Cardiac muscle cell (in vitro differentiated cells and primary cell): ENCODE data around the gene SEZ6L2. TPM values are rescaled to one million over a fixed set of nuclear protein-coding genes. Genes with fewer than 3 reads are reported as not detected.
A peak's percentile ranks its signal among the peaks of the same experiment; 100 is the strongest.
"Not testable (repeated sequence)": the region's sequence is repeated elsewhere in the genome, so short reads cannot be mapped to it uniquely, and the experiment has no call there.

Experiments
- DNase-seq, 2 donors: peaks; one replicate each; pipeline versions ENCODE4 v3.0.0 to v3.0.0-alpha.2; 2010 to 2017; ENCODE audit warnings: low read depth in 1 of 2, low spot score in 1 of 2
- H3K27ac ChIP-seq: fragments of 200-600 bp; sonication (generic); 2 replicates; pipeline ENCODE4 v1.5.1; 2016
- H3K27me3 ChIP-seq: fragments of 200-600 bp; sonication (generic); 2 replicates; pipeline ENCODE4 v1.6.0; 2016; ENCODE audit warnings: control low read depth
- H3K36me3 ChIP-seq: fragments of 200-600 bp; sonication (generic); 2 replicates; pipeline ENCODE4 v1.5.1; 2016; ENCODE audit warnings: control low read depth
- H3K4me1 ChIP-seq: fragments of 200-600 bp; sonication (generic); 2 replicates; pipeline ENCODE4 v1.8.1; 2017; ENCODE audit warnings: low read depth, mild to moderate bottlenecking, mixed run types
- H3K4me3 ChIP-seq: fragments of 200-600 bp; sonication (generic); 2 replicates; pipeline ENCODE4 v1.5.1; 2016; ENCODE audit warnings: mild to moderate bottlenecking
- H3K9me3 ChIP-seq: fragments of 200-600 bp; sonication (generic); 2 replicates; pipeline ENCODE4 v1.5.1; 2017; ENCODE audit warnings: low read depth, mild to moderate bottlenecking, control low read depth
- polyA plus RNA-seq: library from polyadenylated mRNA; unstranded; fragments of >200 nt; fragmentation: Nextera tagmentation; extraction: Ambion mirVana; gene quantifications from 2 replicates; pipeline ENCODE4 v1.2.1, GENCODE V29; 2016
- total RNA-seq: library from RNA; depleted of rRNA; stranded (reverse); fragments of >200 nt; gene quantifications from 2 replicates; pipeline ENCODE4 v1.2.3, GENCODE V29; 2016
- TF ChIP-seq, protein P1 (sequence below): IDR thresholded peaks from 2 replicates; pipeline ENCODE4 v1.5.1; 2012; ENCODE audit warnings: low read depth, mild to moderate bottlenecking, low read length

The SEZ6L2 gene
- total and polyA plus RNA-seq, 2 experiments from 2014 or later = 5.8 to 21.1 TPM

- no peak overlapping the region for H3K4me3 ChIP-seq
- no peak for DNase-seq
These were observed 14.2 kb upstream of the SEZ6L2 start for GRCh38 chr16:29913514-29913913.

DNA sequence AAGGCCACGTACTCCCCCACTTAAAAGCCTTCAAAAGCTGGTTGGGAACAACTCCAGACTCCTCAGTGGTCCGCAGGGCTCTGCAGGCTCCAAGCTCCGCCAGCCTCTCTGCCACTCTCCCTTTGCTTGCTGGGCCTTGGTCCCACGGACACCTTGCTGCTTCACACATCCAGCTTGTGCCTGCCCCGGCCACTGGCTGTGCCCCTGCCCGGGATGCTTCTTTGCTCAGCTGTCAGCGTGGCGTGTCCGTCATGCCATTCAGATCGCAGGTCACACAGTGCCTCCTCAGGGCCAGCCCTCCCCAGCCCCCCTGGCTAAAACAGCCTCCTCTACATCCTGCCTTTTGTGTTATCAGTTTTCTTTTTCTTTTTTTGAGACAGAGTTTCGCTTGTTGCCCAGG is 12.7 kb upstream of the SEZ6L2 start:
- Histone ChIP-seq H3K9me3 (no peaks in the 10 kb centered on the region), H3K4me1 (no peaks in the 10 kb centered on the region), H3K4me3 (no peak overlapping the region), H3K27ac (no peak overlapping the region), H3K36me3 (no peaks in the 10 kb centered on the region), H3K27me3 (no peaks in the 10 kb centered on the region)
- DNase-seq = no peak
- TF ChIP-seq, protein P1, sequence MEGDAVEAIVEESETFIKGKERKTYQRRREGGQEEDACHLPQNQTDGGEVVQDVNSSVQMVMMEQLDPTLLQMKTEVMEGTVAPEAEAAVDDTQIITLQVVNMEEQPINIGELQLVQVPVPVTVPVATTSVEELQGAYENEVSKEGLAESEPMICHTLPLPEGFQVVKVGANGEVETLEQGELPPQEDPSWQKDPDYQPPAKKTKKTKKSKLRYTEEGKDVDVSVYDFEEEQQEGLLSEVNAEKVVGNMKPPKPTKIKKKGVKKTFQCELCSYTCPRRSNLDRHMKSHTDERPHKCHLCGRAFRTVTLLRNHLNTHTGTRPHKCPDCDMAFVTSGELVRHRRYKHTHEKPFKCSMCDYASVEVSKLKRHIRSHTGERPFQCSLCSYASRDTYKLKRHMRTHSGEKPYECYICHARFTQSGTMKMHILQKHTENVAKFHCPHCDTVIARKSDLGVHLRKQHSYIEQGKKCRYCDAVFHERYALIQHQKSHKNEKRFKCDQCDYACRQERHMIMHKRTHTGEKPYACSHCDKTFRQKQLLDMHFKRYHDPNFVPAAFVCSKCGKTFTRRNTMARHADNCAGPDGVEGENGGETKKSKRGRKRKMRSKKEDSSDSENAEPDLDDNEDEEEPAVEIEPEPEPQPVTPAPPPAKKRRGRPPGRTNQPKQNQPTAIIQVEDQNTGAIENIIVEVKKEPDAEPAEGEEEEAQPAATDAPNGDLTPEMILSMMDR = no peak

More at GRCh38 chr16:29913514-29913913, 14.2 kb upstream of the SEZ6L2 start:
- no peaks in the 10 kb centered on the region for H3K4me1 ChIP-seq
- no peaks in the 10 kb centered on the region for H3K36me3 ChIP-seq
- TF ChIP-seq, protein P1 = no peak
- no peaks in the 10 kb centered on the region for H3K9me3 ChIP-seq
- H3K27ac ChIP-seq = no peak overlapping the region
- no peaks in the 10 kb centered on the region for H3K27me3 ChIP-seq

- H3K27me3 ChIP-seq = no peaks in the 10 kb centered on the region
- H3K9me3 ChIP-seq = no peaks in the 10 kb centered on the region
- TF ChIP-seq, protein P1 = no peak
- no peak overlapping the region for H3K4me3 ChIP-seq
- no peaks in the 10 kb centered on the region for H3K4me1 ChIP-seq
- no peak for DNase-seq
- no peak overlapping the region for H3K27ac ChIP-seq
- H3K36me3 ChIP-seq = no peaks in the 10 kb centered on the region
These were observed 12.3 kb upstream of the SEZ6L2 start for GRCh38 chr16:29911676-29912010.

DNA sequence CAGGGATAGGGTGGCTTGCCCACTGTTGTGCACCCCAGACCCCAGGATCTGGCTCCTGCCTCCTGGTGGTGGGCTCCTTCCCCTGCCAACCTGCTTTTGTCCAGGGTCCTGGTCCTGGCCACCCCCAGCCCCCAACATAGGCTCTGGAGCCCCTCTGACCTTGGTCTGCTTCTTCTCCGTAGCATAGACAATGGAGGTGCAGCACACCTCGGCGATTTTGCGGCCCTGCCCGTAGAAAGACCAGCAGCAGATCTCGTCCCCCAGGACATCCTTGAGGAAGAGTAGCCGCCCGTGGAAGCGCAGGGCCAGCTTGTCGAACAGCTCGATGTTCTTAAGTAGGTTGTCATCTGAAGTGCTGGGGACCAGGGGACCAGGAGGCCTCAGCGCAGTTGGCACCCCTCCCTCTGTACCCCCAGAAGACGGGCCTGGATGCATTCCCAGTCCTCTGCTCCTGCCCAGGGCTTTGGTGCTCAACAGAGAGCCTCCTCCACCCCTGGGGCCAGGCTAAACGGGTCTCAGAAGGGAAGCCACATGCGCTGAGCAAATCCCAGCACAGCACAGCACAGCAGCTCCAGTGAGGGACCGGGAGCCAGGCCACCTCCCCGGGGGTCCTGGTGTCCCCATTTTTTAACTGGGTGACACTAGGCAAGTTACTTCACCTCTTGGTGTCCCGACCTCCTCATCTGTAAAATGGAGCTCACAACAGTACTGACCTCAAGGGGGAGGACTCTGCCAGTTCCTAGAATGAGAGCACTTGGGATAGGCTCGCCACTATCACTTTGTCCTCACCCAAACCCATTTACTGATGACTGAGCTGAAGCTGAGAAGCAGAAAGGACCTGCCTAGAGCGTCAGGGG is 11.7 kb upstream of the SEZ6L2 start:
- no peaks in the 10 kb centered on the region for H3K36me3 ChIP-seq
- H3K9me3 ChIP-seq = no peaks in the 10 kb centered on the region
- no peak for DNase-seq
- no peaks in the 10 kb centered on the region for H3K27me3 ChIP-seq
- no peaks in the 10 kb centered on the region for H3K4me1 ChIP-seq
- H3K4me3 ChIP-seq = no peak overlapping the region
- TF ChIP-seq, protein P1 = no peak
- no peak overlapping the region for H3K27ac ChIP-seq

DNA sequence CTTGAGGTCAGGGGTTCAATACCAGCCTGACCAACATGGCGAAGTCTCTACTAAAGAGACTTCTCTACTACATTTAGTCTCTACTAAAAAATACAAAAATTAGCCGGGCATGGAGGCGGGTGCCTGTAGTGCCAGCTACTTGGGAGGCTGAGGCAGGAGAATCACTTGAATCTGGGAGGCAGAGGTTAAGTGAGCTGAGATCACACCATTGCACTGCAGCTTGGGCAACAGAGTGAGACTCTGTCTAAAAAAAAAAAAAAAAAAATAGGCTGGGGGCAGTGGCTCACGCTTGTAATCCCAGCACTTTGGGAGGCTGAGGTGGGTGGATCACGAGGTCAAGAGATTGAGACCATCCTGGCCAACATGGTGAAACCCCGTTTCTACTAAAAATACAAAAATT is 10.5 kb upstream of the SEZ6L2 start:
- H3K36me3 ChIP-seq, H3K4me3 ChIP-seq, H3K4me1 ChIP-seq, H3K27ac ChIP-seq, H3K27me3 ChIP-seq, DNase-seq, H3K9me3 ChIP-seq: not testable (repeated sequence)

GRCh38 chr16:29909391-29909790 is 10.0 kb upstream of the SEZ6L2 start:
- Histone ChIP-seq H3K36me3 (no peaks in the 10 kb centered on the region), H3K4me3 (no peak overlapping the region), H3K9me3 (no peaks in the 10 kb centered on the region), H3K27ac (no peak overlapping the region), H3K27me3 (no peaks in the 10 kb centered on the region), H3K4me1 (no peaks in the 10 kb centered on the region)
- DNase-seq = peak in 1 of 2 donors; percentile 59
- TF ChIP-seq, protein P1 = no peak
